HepG2 (cell line): Measurements from ENCODE around the gene PLOD3. TPM values are rescaled to one million over a fixed set of nuclear protein-coding genes. Genes with fewer than 3 reads are reported as not detected.

Source experiments
- CCDC6 ChIP-seq: sonication (generic); formaldehyde crosslinking; IDR thresholded peaks from 2 replicates; pipeline ENCODE4 v1.8.1; 2022; ENCODE audit warnings: mild to moderate bottlenecking, missing genetic modification reagents, moderate library complexity
- ELF1 ChIP-seq: sonication (generic); formaldehyde crosslinking; IDR thresholded peaks from 2 replicates; pipeline ENCODE4 v1.4.0; 2020; ENCODE audit warnings: missing genetic modification reagents
- ETV5 ChIP-seq: IDR thresholded peaks from 2 replicates; pipeline ENCODE4 v1.6.1; 2018; ENCODE audit warnings: missing biosample characterization, missing genetic modification reagents, inconsistent platforms, borderline replicate concordance
- ISX ChIP-seq: sonication (generic); formaldehyde crosslinking; conservative IDR thresholded peaks from 2 replicates; pipeline ENCODE4 v1.5.0; 2020; ENCODE audit warnings: missing genetic modification reagents
- KMT2A ChIP-seq: sonication (generic); formaldehyde crosslinking; IDR thresholded peaks from 2 replicates; pipeline ENCODE4 v1.4.0; 2020; ENCODE audit warnings: missing genetic modification reagents
- MXD4 ChIP-seq: IDR thresholded peaks from 2 replicates; pipeline ENCODE4 v1.6.1; 2016; ENCODE audit warnings: mild to moderate bottlenecking, missing biosample characterization, missing genetic modification reagents
- NFE2L1 ChIP-seq: sonication (generic); formaldehyde crosslinking; IDR thresholded peaks from 2 replicates; pipeline ENCODE4 v1.4.0; 2020; ENCODE audit warnings: missing genetic modification reagents, mild to moderate bottlenecking, borderline replicate concordance
- POLR2AphosphoS2 ChIP-seq: IDR thresholded peaks from 2 replicates; pipeline ENCODE4 v1.6.1; 2011; ENCODE audit warnings: low read depth, low read length, improper control_type of control experiment
- PRMT3 ChIP-seq: sonication (generic); formaldehyde crosslinking; IDR thresholded peaks from 2 replicates; pipeline ENCODE4 v1.8.1; 2022; ENCODE audit warnings: low read depth, mild to moderate bottlenecking, moderate library complexity, missing genetic modification reagents, borderline replicate concordance
- RAD21 ChIP-seq: fragments of 450-650 bp; formaldehyde crosslinking; IDR thresholded peaks from 2 replicates; pipeline ENCODE4 v1.5.0; 2020; ENCODE audit warnings: mild to moderate bottlenecking
- TBX2 ChIP-seq: sonication (generic); formaldehyde crosslinking; IDR thresholded peaks from 2 replicates; pipeline ENCODE4 v1.5.0; 2020; ENCODE audit warnings: missing genetic modification reagents, mild to moderate bottlenecking, borderline replicate concordance
- ZFP36L1 ChIP-seq: sonication (generic); formaldehyde crosslinking; IDR thresholded peaks from 2 replicates; pipeline ENCODE4 v1.8.0; 2022; ENCODE audit warnings: mild to moderate bottlenecking, missing genetic modification reagents, moderate library complexity
- ZFP82 ChIP-seq: sonication (generic); formaldehyde crosslinking; IDR thresholded peaks from 2 replicates; pipeline ENCODE4 v1.5.1; 2020; ENCODE audit warnings: mild to moderate bottlenecking, missing genetic modification reagents, borderline replicate concordance
- ZNF20 ChIP-seq: sonication (generic); formaldehyde crosslinking; IDR thresholded peaks from 2 replicates; pipeline ENCODE4 v1.4.0; 2020; ENCODE audit warnings: mild to moderate bottlenecking, moderate library complexity, missing genetic modification reagents
- ZNF274 ChIP-seq: sonication (generic); formaldehyde crosslinking; IDR thresholded peaks from 2 replicates; pipeline ENCODE4 v1.5.1; 2020; ENCODE audit warnings: mild to moderate bottlenecking, missing genetic modification reagents
- ZNF383 ChIP-seq: sonication (generic); formaldehyde crosslinking; IDR thresholded peaks from 2 replicates; pipeline ENCODE4 v1.4.0; 2020; ENCODE audit warnings: missing genetic modification reagents, mild to moderate bottlenecking, borderline replicate concordance
- ZNF563 ChIP-seq: sonication (generic); formaldehyde crosslinking; IDR thresholded peaks from 2 replicates; pipeline ENCODE4 v1.8.0; 2022; ENCODE audit warnings: mild to moderate bottlenecking, moderate library complexity, missing genetic modification reagents
- ZNF761 ChIP-seq: sonication (generic); formaldehyde crosslinking; conservative IDR thresholded peaks from 2 replicates; pipeline ENCODE4 v1.4.0; 2020; ENCODE audit warnings: mild to moderate bottlenecking, missing genetic modification reagents
- polyA plus RNA-seq, 8 experiments: library from polyadenylated mRNA; depleted of rRNA in 3 of 8; stranded (reverse) in 7 of 8; unstranded in 1 of 8; fragments of >200 nt; fragmentation: Illumina TruSeq in 4 of 8; extraction: Trizol in 4 of 8; gene quantifications; 2 replicates each; pipeline versions ENCODE4 v1.2.1 to v1.2.3, GENCODE V29; 2011 to 2016; ENCODE audit warnings: low read depth in 4 of 8, missing spikeins in 1 of 8, mixed read lengths in 1 of 8; ENCODE audit not compliant: insufficient read depth in 1 of 8
- total RNA-seq, 5 experiments: library from RNA; depleted of rRNA; stranded (reverse); fragments of >200 nt; fragmentation: Illumina TruSeq; extraction: Trizol; gene quantifications; 2 replicates each; pipeline ENCODE4 v1.2.3, GENCODE V29; 2016; ENCODE audit warnings: low read depth in 1 of 5
- TF ChIP-seq, protein P1 (sequence below): IDR thresholded peaks from 2 replicates; pipeline ENCODE4 v1.6.1; 2012; ENCODE audit warnings: inconsistent platforms
- TF ChIP-seq, protein P2 (sequence below): sonication (generic); formaldehyde crosslinking; IDR thresholded peaks from 2 replicates; pipeline ENCODE4 v1.4.0; 2020; ENCODE audit warnings: missing genetic modification reagents
- TF ChIP-seq, protein P3 (sequence below): sonication (generic); formaldehyde crosslinking; IDR thresholded peaks from 2 replicates; pipeline ENCODE4 v1.4.0; 2020; ENCODE audit warnings: missing genetic modification reagents, mild to moderate bottlenecking, borderline replicate concordance

Gene PLOD3
- total and polyA plus RNA-seq, 2 of the 13 experiments (the other 11 are each of a cell fraction or from before 2014, with no cell fraction given): 65.8 to 67.4 TPM

DNA sequence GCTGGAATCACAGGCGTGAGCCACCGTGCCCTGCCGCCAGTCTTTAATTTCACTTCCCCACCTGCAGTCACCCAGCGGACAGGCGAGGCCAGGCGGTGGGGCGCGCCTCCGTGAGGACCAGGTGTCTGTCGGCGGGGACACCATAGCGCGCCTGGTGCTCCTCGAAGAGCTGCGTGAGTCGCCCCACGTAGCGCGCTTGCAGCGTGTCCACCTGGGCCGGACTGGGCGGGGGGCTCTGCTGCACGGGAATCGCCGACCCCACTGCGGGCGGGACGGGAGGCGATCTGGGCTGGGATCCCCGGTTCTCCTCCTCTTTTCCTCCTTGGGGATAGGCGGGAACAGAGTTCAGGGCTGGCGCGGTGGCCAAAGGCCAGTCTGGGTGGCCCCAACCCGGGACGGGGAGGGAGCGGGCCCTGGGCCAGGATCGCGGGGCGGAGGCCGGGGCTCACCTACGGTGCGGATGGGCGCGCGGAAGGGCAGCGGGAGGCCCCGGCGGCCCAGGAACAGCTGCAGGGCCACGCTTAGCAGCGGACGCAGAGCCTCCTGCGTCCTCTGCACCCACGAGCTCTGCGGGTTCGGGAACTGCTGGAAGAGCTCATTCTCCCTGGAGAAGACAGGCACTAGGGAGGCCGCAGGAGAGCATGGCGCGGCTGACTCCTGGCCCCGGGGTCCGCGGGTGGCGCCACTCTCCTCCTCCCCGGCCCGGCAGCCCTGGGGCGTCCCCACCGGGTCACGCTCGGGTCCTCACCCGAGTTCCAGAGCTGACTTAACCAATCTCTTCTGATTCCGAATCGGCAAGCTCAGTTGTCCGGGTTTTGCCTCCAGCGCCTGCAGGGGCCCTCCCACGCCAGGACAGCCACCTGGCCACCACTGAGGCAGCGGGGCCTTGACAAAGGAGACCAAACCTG, 15.4 kb downstream of the PLOD3 start (continued):
- TF ChIP-seq, protein P1, sequence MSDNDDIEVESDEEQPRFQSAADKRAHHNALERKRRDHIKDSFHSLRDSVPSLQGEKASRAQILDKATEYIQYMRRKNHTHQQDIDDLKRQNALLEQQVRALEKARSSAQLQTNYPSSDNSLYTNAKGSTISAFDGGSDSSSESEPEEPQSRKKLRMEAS: peak; percentile 17; the same call in 1 of the 2 replicates
- TF ChIP-seq ZNF383 (CRISPR knock-in tag) (no peak), PRMT3 (CRISPR knock-in tag) (no peak), ZNF274 (CRISPR knock-in tag) (peak; percentile 64; the same call in 1 of the 2 replicates), CCDC6 (CRISPR knock-in tag) (peak; percentile 60; the same call in 1 of the 2 replicates), TBX2 (CRISPR knock-in tag) (no peak; the same call in none of the 2 replicates), POLR2AphosphoS2 (no peak), MXD4 (no peak), ISX (no peak), ZNF761 (CRISPR knock-in tag) (0 out of 2 replicates have a peak, but pooled peaks have one; percentile 45), ZFP36L1 (no peak), NFE2L1 (CRISPR knock-in tag) (no peak), RAD21 (CRISPR knock-in tag) (0 out of 2 replicates have a peak, but pooled peaks have one; percentile 31), ETV5 (CRISPR knock-in tag) (no peak; the same call in 1 of the 2 replicates), ZNF563 (peak; percentile 74; the same call in 1 of the 2 replicates), KMT2A (CRISPR knock-in tag) (no peak; the same call in 1 of the 2 replicates), ZNF20 (CRISPR knock-in tag) (0 out of 2 replicates have a peak, but pooled peaks have one; percentile 66), ELF1 (CRISPR knock-in tag) (no peak; the same call in 1 of the 2 replicates), ZFP82 (CRISPR knock-in tag) (peak; percentile 67; the same call in 1 of the 2 replicates)
- TF ChIP-seq, protein P2, sequence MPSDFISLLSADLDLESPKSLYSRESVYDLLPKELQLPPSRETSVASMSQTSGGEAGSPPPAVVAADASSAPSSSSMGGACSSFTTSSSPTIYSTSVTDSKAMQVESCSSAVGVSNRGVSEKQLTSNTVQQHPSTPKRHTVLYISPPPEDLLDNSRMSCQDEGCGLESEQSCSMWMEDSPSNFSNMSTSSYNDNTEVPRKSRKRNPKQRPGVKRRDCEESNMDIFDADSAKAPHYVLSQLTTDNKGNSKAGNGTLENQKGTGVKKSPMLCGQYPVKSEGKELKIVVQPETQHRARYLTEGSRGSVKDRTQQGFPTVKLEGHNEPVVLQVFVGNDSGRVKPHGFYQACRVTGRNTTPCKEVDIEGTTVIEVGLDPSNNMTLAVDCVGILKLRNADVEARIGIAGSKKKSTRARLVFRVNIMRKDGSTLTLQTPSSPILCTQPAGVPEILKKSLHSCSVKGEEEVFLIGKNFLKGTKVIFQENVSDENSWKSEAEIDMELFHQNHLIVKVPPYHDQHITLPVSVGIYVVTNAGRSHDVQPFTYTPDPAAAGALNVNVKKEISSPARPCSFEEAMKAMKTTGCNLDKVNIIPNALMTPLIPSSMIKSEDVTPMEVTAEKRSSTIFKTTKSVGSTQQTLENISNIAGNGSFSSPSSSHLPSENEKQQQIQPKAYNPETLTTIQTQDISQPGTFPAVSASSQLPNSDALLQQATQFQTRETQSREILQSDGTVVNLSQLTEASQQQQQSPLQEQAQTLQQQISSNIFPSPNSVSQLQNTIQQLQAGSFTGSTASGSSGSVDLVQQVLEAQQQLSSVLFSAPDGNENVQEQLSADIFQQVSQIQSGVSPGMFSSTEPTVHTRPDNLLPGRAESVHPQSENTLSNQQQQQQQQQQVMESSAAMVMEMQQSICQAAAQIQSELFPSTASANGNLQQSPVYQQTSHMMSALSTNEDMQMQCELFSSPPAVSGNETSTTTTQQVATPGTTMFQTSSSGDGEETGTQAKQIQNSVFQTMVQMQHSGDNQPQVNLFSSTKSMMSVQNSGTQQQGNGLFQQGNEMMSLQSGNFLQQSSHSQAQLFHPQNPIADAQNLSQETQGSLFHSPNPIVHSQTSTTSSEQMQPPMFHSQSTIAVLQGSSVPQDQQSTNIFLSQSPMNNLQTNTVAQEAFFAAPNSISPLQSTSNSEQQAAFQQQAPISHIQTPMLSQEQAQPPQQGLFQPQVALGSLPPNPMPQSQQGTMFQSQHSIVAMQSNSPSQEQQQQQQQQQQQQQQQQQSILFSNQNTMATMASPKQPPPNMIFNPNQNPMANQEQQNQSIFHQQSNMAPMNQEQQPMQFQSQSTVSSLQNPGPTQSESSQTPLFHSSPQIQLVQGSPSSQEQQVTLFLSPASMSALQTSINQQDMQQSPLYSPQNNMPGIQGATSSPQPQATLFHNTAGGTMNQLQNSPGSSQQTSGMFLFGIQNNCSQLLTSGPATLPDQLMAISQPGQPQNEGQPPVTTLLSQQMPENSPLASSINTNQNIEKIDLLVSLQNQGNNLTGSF (CRISPR knock-in tag): no peak
- TF ChIP-seq, protein P3, sequence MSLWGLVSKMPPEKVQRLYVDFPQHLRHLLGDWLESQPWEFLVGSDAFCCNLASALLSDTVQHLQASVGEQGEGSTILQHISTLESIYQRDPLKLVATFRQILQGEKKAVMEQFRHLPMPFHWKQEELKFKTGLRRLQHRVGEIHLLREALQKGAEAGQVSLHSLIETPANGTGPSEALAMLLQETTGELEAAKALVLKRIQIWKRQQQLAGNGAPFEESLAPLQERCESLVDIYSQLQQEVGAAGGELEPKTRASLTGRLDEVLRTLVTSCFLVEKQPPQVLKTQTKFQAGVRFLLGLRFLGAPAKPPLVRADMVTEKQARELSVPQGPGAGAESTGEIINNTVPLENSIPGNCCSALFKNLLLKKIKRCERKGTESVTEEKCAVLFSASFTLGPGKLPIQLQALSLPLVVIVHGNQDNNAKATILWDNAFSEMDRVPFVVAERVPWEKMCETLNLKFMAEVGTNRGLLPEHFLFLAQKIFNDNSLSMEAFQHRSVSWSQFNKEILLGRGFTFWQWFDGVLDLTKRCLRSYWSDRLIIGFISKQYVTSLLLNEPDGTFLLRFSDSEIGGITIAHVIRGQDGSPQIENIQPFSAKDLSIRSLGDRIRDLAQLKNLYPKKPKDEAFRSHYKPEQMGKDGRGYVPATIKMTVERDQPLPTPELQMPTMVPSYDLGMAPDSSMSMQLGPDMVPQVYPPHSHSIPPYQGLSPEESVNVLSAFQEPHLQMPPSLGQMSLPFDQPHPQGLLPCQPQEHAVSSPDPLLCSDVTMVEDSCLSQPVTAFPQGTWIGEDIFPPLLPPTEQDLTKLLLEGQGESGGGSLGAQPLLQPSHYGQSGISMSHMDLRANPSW (CRISPR knock-in tag): no peak; the same call in 1 of the 2 replicates
